Ovary (tissue), 3 donors: Measurements from ENCODE around the gene TRIM16.

Source experiments
- CTCF ChIP-seq, 3 donors: fragments of 450-650 bp in 2 of 3; fragments of 200-600 bp in 1 of 3; IDR thresholded peaks; one replicate each; pipeline versions ENCODE4 v1.5.1 to v1.8.0; 2016 to 2022; ENCODE audit warnings: antibody characterized with exemption in 3 of 3, mild to moderate bottlenecking in 1 of 3
- POLR2A ChIP-seq: fragments of 450-650 bp; IDR thresholded peaks from one replicate; pipeline ENCODE4 v1.6.1; 2017; ENCODE audit warnings: antibody characterized with exemption, mild to moderate bottlenecking, moderate library complexity
- donor health status: DM: no; HTN: no; CAD: no.

- TF ChIP-seq POLR2A (no peak), CTCF (IDR thresholded peaks at IDR 0.05) (no peak)
Measured at GRCh38 chr17:15651583-15652110, 32.5 kb downstream of the TRIM16 start.
